HG02973 (cell line): ENCODE data around the gene TMEM25.
"Not testable (repeated sequence)": the region's sequence is repeated elsewhere in the genome, so short reads cannot be mapped to it uniquely, and the experiment has no call there.

Experiments used
- ATAC-seq: cut with Tn5 transposase; IDR thresholded peaks from one replicate; pipeline ENCODE4 v1.9.1; 2021; ENCODE audit warnings: moderate library complexity; ENCODE audit not compliant: unreplicated experiment

The TMEM25 gene

DNA sequence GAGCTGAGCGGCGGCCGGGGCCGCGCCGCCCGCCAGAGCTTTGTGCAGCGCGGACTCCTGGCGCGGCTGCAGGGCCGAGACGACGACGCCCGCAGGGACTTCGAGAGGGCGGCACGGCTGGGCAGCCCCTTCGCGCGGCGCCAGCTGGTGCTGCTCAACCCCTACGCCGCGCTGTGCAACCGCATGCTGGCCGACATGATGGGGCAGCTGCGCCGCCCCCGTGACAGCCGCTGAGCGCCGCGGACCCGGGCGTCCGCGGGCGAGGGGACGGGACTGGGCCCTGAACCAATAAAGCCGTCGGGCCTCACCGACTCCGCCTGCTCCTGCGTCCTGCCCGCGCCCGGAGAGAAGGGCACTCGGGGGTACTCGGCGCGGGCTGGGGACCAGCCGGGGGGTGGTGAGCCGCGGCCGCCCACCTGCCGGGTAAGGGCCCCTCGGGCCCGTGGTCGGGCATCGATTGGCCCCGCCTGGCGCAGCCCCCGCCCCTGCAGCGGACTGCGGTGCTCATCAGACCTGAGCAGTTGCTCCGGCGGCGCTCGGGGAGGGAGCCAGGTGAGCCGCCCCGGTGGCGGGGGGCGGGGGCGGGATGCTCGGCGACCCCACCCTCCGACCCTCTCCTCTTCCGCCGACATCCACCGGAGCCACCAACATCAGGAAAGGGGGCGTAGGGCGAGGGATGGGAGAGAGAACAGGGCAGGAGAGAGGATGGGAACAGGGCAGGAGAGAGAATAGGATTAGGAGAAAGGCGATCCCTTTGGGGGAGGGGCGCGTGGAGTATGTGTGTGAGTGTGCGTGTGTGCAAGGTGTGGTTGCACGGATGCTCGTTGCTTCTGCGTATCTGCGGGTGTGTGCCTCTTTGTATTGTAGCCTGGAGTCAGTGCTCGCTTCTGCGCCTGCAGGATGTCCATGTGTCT is at the start of gene TMEM25:
TSS of gene TMEM25 (plus strand) at position 510 of the 914 bp plus-strand sequence. CDS start 610 bp downstream, outside the sequence.
- ATAC-seq: peak; percentile 50

GRCh38 chr11:118481238-118481637 is 49.8 kb upstream of the TMEM25 start:
- ATAC-seq: not testable (repeated sequence)

GRCh38 chr11:118484405-118484804 is 46.6 kb upstream of the TMEM25 start:
- ATAC-seq: no peak

DNA sequence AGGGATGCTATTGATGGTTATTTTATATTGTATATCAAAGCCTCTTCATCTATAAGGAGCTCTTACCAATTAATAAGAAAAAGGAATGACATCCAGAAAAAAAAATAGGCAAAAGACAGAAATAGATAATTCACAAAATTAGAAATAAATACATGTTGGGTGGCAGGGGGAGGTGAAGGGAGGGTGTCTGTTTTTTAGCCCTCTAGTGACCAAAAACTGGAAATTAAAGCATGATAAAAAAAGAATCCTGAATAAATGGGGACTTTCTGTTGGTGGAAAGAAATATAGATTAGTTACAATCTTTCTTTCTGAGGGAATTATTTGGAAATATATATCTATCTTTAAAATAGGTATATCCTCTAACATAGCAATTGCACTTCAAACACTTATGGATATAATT is 45.7 kb upstream of the TMEM25 start:
- no peak for ATAC-seq

DNA sequence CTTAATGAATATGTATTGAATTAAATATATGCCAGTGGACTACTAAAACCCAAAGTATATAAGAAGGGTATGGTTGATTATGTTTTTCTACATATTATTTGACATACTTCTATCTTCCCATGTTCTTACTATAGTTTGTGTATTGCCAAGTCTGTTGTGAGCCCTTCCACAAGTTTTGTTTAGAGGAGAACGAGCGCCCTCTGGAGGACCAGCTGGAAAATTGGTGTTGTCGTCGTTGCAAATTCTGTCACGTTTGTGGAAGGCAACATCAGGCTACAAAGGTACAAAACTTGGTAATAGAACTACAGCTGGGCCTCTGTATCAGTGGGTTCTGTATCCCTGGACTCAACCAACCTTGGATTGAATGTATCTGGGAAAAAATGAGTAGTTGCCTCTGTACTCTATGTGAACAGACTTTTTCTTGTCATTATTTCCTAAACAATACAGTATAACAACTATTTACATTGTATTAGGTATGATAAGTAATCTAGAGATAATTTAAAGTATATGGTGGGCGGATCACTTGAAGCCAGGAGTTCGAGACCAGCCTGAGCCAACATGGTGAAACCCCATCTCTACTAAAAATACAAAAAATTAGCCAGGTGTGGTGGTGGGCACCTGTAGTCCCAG is 42.4 kb upstream of the TMEM25 start:
- no peak for ATAC-seq

DNA sequence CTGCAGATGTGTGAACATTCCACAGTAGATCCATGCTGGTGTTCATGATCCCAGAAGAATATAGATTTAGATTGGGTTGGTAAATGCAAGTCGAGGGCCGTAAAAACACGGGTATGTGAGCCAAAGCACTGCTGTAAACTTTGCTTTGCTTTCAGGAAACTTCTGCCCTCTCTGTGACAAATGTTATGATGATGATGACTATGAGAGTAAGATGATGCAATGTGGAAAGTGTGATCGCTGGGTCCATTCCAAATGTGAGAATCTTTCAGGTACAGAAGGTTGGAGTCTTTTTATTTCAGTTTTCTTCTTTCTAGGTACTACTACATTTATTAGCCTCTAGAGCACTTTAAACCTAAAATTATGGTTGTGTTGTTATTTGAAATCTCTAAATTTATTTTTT is 40.0 kb upstream of the TMEM25 start:
- ATAC-seq: no peak

DNA sequence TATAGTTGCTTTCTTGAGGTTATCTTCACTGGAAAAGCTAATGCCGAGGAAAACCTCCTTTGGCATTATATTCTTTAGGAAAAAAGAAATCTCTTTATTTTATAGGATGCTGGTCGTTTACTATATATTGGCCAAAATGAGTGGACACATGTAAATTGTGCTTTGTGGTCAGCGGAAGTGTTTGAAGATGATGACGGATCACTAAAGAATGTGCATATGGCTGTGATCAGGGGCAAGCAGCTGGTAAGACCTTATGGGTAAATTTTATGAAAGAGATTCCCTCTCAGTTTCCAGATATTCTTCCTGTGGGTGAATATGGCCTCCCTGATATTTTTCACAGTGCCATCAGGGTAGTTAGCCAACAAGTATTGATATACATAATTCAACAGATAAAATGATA is 33.2 kb upstream of the TMEM25 start:
- ATAC-seq: no peak

GRCh38 chr11:118503216-118503615 is 27.8 kb upstream of the TMEM25 start:
- no peak for ATAC-seq

DNA sequence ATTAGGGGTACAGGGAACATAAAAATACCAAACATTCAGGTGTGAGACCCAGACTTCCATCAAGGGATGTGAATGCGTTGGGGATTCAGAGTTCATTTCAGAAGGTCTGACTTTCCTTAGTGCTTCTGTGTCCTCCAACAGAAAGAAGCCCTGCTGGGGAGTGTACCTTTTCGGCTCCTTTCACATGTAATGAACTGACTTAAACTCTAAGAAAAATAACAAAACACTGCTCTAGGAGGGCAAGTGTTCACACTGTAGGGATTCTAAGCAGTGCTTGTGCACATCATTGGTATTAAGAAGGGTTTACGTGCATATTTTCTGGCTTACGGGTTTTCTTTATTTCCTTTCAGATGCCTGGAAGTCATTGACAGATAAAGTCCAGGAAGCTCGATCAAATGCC is 19.4 kb upstream of the TMEM25 start:
- ATAC-seq: no peak

DNA sequence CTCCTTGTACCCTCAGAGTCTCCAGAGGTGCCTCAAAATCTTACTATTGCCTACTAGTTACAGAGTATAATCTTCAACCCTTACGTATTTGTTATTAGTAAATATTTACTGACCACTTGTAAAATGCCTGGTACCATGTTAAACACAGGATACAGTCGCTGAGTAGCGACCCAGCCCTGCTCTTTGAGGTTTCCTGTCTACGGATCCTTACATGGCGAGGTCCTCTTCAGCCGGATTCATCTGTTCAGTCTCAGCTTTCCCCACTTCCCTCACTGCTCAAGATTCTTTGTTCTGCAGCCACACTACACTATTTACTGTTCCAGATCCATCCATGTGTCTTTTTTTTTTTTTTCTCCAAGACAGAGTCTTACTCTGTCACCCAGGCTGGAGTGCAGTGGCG is 16.9 kb upstream of the TMEM25 start:
- ATAC-seq: no peak

DNA sequence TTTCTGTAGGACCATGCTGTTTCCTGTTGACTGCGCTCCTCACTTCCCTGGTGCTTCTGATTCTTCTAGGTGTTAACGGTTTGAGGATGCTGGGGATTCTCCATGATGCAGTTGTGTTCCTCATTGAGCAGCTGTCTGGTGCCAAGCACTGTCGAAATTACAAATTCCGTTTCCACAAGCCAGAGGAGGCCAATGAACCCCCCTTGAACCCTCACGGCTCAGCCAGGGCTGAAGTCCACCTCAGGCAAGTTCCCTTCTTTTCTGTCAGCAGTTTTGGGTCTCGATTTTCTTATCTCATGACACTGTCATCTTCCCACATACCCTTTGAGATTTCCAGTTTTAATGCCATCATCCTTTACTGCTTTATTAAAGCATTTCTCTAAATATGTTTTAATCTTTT is 11.4 kb upstream of the TMEM25 start:
- no peak for ATAC-seq

- no peak for ATAC-seq
Measured at GRCh38 chr11:118521892-118522311, 9.1 kb upstream of the TMEM25 start.

DNA sequence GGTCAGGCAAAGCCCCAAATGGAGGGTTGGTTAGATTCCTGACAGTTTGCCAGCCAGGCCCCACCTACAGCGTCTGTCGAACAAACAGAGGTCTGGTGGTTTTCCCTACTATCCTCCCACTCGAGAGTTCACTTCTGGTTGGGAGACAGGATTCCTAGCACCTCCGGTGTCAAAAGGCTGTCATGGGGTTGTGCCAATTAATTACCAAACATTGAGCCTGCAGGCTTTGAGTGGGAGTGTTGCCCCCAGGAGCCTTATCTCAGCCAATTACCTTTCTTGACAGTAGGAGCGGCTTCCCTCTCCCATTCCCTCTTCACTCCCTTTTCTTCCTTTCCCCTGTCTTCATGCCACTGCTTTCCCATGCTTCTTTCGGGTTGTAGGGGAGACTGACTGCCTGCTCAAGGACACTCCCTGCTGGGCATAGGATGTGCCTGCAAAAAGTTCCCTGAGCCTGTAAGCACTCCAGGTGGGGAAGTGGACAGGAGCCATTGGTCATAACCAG is 8.4 kb upstream of the TMEM25 start:
- no peak for ATAC-seq

DNA sequence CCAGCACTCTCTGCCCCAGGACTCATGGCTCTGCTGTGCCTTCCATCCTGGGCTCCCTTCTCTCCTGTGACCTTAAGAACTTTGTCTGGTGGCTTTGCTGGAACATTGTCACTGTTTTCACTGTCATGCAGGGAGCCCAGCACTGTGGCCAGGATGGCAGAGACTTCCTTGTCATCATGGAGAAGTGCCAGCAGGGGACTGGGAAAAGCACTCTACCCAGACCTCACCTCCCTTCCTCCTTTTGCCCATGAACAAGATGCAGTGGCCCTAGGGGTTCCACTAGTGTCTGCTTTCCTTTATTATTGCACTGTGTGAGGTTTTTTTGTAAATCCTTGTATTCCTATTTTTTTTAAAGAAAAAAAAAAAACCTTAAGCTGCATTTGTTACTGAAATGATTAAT is 6.6 kb upstream of the TMEM25 start:
- no peak for ATAC-seq

DNA sequence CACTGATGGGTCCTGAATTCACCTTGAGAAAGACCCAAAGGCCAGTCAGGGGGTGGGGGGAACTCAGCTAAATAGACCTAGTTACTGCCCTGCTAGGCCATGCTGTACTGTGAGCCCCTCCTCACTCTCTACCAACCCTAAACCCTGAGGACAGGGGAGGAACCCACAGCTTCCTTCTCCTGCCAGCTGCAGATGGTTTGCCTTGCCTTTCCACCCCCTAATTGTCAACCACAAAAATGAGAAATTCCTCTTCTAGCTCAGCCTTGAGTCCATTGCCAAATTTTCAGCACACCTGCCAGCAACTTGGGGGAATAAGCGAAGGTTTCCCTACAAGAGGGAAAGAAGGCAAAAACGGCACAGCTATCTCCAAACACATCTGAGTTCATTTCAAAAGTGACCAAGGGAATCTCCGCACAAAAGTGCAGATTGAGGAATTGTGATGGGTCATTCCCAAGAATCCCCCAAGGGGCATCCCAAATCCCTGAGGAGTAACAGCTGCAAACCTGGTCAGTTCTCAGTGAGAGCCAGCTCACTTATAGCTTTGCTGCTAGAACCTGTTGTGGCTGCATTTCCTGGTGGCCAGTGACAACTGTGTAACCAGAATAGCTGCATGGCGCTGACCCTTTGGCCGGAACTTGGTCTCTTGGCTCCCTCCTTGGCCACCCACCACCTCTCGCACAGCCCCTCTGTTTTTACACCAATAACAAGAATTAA is 6.1 kb upstream of the TMEM25 start:
- ATAC-seq: no peak

GRCh38 chr11:118526688-118527087 is 4.3 kb upstream of the TMEM25 start:
- no peak for ATAC-seq

- ATAC-seq: no peak
Measured at GRCh38 chr11:118527109-118527508, 3.9 kb upstream of the TMEM25 start, which contains the start of gene TTC36. TSS of gene TTC36 (plus strand) at chr11:118527474. CDS start at chr11:118527495, 21 bp downstream.

GRCh38 chr11:118528511-118528910 is 2.5 kb upstream of the TMEM25 start:
- no peak for ATAC-seq

DNA sequence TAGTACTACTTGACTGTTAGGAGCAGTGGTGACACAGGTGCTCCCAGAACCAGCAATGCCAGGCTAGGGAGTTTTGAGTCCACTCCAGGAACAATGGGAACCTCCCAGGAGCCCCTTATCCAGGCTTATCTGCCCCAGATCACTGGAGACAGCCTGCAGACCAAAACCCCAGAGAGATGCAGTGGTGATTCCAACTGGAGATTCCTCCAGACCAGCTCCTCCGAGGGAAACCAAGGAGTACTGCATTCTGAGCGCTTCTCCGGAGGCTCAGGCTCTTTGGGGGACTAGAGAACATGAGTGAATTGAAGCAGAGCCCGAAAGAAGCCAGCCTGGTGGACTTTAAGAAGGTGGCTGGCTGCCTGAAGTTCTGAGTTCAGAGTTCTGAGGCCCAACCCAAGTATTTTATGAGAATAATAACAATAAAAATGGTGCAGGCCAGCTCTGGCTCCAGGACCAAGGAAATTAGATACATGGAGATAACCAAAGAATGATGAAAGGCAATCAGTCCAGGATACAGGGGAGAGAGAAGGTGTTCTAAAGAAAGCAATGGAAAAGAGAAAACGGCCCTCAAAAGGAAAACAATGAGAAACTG is 1.3 kb upstream of the TMEM25 start:
- ATAC-seq: no peak

- no peak for ATAC-seq
Measured at GRCh38 chr11:118530180-118530682, 761 bp upstream of the TMEM25 start.

- ATAC-seq: no peak
Measured at GRCh38 chr11:118531597-118532084, 649 bp downstream of the TMEM25 start.
